ENCODE results near the gene CCDC54. TPM values are rescaled to one million over a fixed set of nuclear protein-coding genes. Genes with fewer than 3 reads are reported as not detected.

CCDC54 gene
- total RNA-seq, 6 experiments from 2014 or later, result not detected

DNA sequence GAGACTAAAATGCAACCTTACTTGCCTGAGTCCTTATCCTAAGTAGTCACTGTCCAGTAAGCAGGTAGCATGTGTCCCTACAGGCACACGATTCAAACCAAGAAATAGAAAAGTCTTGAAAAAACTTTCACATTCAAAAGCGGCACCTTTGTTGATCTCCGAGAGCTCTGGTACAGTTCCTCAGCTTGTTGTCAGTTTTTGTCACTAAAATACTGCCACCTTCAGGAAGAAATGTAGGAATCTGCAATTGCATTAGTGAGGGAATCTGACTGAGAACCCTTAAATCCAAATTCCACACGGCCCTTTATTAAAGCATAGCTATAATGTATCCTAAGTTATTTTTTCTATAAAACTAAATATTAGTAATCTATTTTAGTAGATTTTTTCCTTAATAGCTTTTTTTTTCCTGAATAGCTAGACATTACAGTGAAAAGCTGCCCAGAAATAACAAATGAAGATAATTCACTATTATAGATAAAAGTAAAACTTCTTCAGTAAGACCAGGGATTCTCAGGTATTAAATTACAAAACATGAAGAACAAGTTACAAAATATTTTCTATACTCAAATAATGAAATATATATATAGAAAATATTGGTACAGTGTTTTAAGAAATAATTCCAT lies 44.0 kb downstream of the CCDC54 start:
- TF ChIP-seq, protein P1, sequence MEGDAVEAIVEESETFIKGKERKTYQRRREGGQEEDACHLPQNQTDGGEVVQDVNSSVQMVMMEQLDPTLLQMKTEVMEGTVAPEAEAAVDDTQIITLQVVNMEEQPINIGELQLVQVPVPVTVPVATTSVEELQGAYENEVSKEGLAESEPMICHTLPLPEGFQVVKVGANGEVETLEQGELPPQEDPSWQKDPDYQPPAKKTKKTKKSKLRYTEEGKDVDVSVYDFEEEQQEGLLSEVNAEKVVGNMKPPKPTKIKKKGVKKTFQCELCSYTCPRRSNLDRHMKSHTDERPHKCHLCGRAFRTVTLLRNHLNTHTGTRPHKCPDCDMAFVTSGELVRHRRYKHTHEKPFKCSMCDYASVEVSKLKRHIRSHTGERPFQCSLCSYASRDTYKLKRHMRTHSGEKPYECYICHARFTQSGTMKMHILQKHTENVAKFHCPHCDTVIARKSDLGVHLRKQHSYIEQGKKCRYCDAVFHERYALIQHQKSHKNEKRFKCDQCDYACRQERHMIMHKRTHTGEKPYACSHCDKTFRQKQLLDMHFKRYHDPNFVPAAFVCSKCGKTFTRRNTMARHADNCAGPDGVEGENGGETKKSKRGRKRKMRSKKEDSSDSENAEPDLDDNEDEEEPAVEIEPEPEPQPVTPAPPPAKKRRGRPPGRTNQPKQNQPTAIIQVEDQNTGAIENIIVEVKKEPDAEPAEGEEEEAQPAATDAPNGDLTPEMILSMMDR (IDR thresholded peaks at IDR 0.05), result peak; percentile 60 to 75 (median 72)
- TF ChIP-seq POLR2A (IDR thresholded peaks at IDR 0.05), result no peak
- Histone ChIP-seq H3K36me3 (no peaks in the 10 kb centered on the region), H3K4me1 (no peaks in the 10 kb centered on the region), H3K4me3 (no peak overlapping the region), H3K27ac (no peak overlapping the region), H3K27me3 (no peaks in the 10 kb centered on the region), H3K9me3 (peaks cover 0 to 2% (median 0%) of the 10 kb centered on the region in 4 donors)
- DNase-seq (no peak), ATAC-seq (peak; percentile 84 to 94 (median 90))
- WGBS (ENCODE audit: insufficient coverage, low coverage, low lambda C conversion rate, missing lambda C conversion rate), result under 1% methylated on average over 4 of the region's 4 CpGs
- intact Hi-C loops (cut with DNase I), result no loop called here

DNA sequence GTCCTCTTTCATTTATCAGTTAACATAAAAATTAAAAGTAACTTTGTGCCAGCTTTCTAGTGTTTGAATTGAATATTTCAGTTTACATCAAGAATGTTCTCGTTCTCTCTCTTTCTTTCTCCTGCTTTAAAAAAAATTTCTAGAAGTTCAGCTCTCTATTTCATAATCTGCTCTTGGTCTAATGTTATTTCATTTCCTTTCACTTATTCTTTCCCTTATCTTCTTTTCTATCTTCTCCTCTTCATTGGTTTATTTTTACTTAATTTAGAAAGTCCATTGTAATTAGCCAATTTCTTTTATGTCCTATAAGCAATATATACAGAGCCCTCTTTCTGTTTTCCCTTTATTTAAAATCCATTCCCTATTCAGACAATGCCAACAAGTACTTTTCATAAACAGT lies 44.6 kb downstream of the CCDC54 start:
- Histone ChIP-seq H3K4me3 (no peak overlapping the region), H3K27me3 (no peaks in the 10 kb centered on the region), H3K36me3 (no peaks in the 10 kb centered on the region), H3K9me3 (peaks cover 0 to 2% (median 0%) of the 10 kb centered on the region in 4 donors), H3K4me1 (no peaks in the 10 kb centered on the region), H3K27ac (no peak overlapping the region)
- intact Hi-C loops (cut with DNase I), result no loop called here
- DNase-seq (no peak), ATAC-seq (no peak)
- 67% methylated on average over 1 of the region's 1 CpG for WGBS (ENCODE audit: insufficient coverage, low coverage, low lambda C conversion rate, missing lambda C conversion rate)
- no peak for TF ChIP-seq POLR2A (IDR thresholded peaks at IDR 0.05)

DNA sequence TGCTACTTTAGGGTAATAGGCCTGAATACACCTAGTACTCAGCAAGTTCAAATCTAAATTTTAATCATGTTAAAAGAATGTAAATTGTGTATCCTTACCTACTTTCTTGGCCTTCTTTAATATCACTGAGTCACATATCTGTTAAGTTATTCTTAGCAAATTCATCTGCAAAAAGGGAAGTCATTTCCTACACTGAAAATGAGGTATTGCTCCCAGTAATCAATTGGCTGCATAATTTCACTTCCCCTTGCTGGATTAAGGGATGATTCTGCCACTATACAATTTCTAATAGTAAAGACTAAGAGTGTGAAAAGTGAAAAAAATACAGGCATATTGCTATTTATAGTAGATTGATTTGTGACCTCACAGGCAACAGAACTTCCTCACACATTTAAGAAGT lies 47.8 kb downstream of the CCDC54 start:
- Histone ChIP-seq H3K9me3 (peaks cover 0 to 2% (median 0%) of the 10 kb centered on the region in 4 donors), H3K36me3 (no peaks in the 10 kb centered on the region), H3K4me3 (no peak overlapping the region), H3K27me3 (no peaks in the 10 kb centered on the region), H3K4me1 (no peaks in the 10 kb centered on the region), H3K27ac (no peak overlapping the region)
- intact Hi-C loops (cut with DNase I), result no loop called here
- no peak for DNase-seq
- TF ChIP-seq POLR2A (IDR thresholded peaks at IDR 0.05), result no peak
- TF ChIP-seq, protein P1 (IDR thresholded peaks at IDR 0.05), result no peak
- no peak for ATAC-seq

DNA sequence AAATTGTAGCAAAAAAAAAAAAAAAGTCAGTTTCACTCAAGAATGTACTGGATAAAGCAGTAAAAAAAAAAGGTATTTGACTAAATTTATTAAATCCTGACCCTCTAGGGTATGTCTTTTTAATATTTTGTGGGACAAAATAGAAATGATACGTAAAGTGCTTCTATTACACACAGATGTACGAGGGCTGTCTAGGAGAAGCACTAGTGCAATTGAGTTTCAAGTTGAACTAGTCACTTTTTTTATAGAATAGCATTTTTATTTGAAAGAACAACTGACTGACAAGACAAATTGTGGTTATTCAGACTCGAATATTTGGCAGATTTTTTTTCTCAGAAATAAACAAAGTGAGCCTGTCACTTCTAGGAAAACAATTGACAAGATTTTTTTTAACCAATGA lies 49.0 kb downstream of the CCDC54 start:
- H3K4me3 ChIP-seq, result no peak overlapping the region
- WGBS (ENCODE audit: insufficient coverage, low coverage, low lambda C conversion rate, missing lambda C conversion rate), result 59% methylated on average over 3 of the region's 3 CpGs
- intact Hi-C loops (cut with DNase I), result no loop called here
- H3K27me3 ChIP-seq, result no peaks in the 10 kb centered on the region
- no peaks in the 10 kb centered on the region for H3K36me3 ChIP-seq
- no peak overlapping the region for H3K27ac ChIP-seq
- peaks cover 0 to 4% (median 0%) of the 10 kb centered on the region in 4 donors for H3K4me1 ChIP-seq
- no peak for TF ChIP-seq POLR2A (IDR thresholded peaks at IDR 0.05)
- TF ChIP-seq, protein P1 (IDR thresholded peaks at IDR 0.05), result no peak
- DNase-seq, result no peak
- H3K9me3 ChIP-seq, result peaks cover 0 to 2% (median 0%) of the 10 kb centered on the region in 4 donors
- no peak for ATAC-seq

Other genes with a start within 250 kb of the CCDC54 start
- gene BBX, start 145.5 kb downstream of the CCDC54 start, total RNA-seq, result 10 to 100 TPM; 15.0 to 22.4 (median 19.1) TPM